ENCODE results near the gene ZNF644.
"Not testable (repeated sequence)": the region's sequence is repeated elsewhere in the genome, so short reads cannot be mapped to it uniquely, and the experiment has no call there.

ZNF644 gene

DNA sequence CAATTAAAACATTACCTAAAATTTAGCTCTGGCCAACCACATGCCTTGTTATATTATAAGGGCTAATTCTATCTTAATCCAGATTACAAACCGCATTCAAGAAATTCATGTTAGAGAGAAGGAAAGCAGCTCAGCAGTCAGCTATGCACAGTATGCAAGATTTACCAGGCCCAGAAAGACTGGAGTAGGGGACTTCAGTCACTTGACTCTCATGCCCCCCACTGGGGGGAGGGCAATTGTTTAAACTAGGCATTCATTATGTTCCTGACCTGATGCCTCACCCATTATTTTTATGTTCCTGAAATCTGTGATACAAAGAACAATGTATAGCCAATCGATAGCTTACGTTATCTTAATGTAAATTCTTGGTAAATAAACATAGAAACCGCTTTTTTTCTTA lies 96.9 kb downstream of the ZNF644 start:
- DNase-seq = no peak

DNA sequence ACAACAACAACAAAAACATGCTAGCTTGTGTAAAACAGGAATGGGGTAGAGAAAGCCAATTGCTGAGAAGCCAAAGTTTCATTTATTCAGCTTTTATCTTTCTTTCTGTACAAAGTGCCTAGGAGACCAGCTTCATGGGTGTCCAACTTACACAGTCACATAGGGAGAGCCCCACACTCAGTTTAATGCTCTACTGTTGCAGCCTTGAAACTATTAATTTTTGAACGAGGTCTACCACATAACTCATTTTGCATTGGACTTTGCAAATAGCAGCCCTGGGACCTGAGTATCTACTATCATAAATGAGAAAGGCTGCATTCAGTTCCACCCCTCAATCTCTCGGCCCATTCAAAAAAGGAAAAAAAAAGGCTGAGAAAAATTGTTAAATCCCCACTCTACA lies 98.8 kb downstream of the ZNF644 start:
- DNase-seq = no peak

DNA sequence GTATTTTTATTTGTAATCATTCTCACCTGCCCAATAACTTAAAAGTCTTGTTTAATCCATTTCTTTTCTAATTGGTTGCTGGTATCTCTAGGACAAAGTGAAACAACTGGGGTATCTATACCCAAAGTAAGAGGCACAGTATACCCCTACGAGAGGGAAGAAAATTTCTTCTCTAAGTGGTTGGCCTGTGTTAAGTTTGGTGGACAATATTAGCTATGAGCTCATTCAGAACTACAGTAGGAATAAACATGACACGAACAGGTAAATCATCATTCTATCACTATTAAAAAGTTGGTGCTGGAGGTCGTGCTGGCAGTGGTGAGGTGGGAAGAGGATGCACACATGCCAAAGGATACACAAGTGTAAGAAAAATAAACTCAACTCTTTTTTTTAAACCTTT lies 99.6 kb downstream of the ZNF644 start:
- no peak for DNase-seq

- no peak for DNase-seq
These were observed 101.9 kb downstream of the ZNF644 start for GRCh38 chr1:90919900-90920299.

GRCh38 chr1:90919190-90919719 lies 102.6 kb downstream of the ZNF644 start:
- no peak for DNase-seq

GRCh38 chr1:90911353-90911752 lies 110.5 kb downstream of the ZNF644 start:
- no peak for DNase-seq

DNA sequence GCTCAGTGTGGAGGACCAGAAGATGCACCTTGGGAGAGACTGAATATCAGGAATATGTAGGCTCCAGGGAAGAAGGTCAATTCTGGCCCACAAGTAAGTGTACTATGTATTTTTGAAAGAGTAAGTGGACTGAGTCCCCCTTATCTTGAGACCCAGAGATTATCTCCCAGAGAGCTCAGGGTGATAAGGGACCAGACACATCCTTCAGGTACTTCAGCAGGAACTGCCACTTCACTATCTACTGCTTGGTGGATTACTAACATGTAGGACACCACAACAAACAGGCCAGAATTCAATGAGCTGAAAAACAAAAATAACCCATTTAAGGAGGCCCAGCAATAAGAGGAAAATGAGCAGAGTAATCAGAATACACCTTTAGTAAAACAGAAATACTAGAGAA lies 119.2 kb downstream of the ZNF644 start:
- DNase-seq = no peak

DNA sequence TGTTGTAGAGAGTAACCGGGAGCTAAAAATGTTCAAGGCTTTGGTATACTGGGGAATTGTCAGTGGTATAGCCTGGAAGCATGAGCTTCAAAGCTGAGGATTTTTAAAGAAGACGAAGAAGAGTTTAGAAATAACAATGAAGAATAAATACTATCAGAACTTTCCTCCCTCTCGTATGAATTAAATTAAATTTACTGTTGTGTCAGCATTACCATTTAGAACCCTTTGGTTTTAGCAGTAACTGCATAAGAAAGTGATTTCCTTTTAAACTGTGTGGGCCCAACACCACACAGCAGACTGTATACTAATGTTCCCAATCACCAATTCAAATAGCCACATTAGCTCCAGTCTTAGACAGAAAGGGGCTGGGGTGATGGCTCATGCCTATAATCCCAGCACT lies 122.6 kb downstream of the ZNF644 start:
- no peak for DNase-seq

- not testable (repeated sequence) for DNase-seq
These were observed 128.2 kb downstream of the ZNF644 start for GRCh38 chr1:90893679-90894078.

GRCh38 chr1:90892884-90893283 lies 129.0 kb downstream of the ZNF644 start:
- not testable (repeated sequence) for DNase-seq

DNA sequence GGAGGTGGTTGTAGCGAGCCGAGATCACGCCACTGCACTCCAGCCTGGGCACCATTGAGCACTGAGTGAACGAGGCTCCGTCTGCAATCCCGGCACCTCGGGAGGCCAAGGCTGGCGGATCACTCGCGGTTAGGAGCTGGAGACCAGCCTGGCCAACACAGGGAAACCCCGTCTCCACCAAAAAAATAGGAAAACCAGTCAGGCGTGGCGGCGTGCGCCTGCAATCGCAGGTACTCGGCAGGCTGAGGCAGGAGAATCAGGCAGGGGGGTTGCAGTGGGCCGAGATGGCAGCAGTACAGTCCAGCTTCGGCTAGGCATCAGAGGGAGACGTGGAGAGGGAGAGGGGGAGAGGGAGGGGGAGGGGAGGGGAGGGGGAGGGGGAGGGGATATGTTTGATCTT lies 129.6 kb downstream of the ZNF644 start:
- not testable (repeated sequence) for DNase-seq

GRCh38 chr1:90891756-90892155 lies 130.1 kb downstream of the ZNF644 start:
- DNase-seq = not testable (repeated sequence)

GRCh38 chr1:90882221-90882620 lies 139.6 kb downstream of the ZNF644 start:
- DNase-seq = no peak

GRCh38 chr1:90881034-90881433 lies 140.8 kb downstream of the ZNF644 start:
- DNase-seq = no peak

- no peak for DNase-seq
These were observed 142.6 kb downstream of the ZNF644 start for GRCh38 chr1:90879281-90879680.

DNA sequence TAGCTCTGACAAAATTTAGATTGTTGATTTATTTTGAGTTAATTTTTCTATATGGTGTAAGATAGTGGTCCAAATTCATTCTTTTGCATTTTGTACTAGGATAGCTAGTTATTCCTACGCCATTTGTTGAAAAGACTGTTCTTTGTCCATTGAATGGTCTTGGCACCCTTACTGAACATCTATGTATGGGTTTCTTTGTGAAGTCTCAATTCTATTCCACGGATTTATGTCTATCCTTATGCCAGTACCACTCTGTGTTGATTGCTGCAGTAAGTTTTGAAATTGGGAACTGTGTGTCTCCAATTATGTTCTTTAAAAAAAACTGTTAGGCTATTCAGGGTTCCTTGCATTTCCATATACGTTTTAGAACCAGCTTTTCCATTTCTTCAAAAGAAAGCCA lies 145.7 kb downstream of the ZNF644 start:
- DNase-seq = no peak

Measured in NCI-H1436 (cell line).